HT-29 (cell line): ENCODE results near the gene CEP104. TPM values are rescaled to one million over a fixed set of nuclear protein-coding genes. Genes with fewer than 3 reads are reported as not detected.
"Not testable (repeated sequence)": the region's sequence is repeated elsewhere in the genome, so short reads cannot be mapped to it uniquely, and the experiment has no call there.

Source experiments
- DNase-seq: peaks from one replicate; pipeline ENCODE4 v3.0.0-alpha.2; 2015; ENCODE audit warnings: low spot score
- total RNA-seq: library from RNA; depleted of rRNA; stranded (reverse); fragments of >200 nt; shearing (Covaris generic); gene quantifications from 2 replicates; pipeline ENCODE4 v1.2.3, GENCODE V29; 2014

CEP104 gene
- total RNA-seq, 1 experiment from 2014 or later = 22.7 TPM

- no peak for DNase-seq
Measured at GRCh38 chr1:3827813-3828307, 29.2 kb downstream of the CEP104 start.

DNA sequence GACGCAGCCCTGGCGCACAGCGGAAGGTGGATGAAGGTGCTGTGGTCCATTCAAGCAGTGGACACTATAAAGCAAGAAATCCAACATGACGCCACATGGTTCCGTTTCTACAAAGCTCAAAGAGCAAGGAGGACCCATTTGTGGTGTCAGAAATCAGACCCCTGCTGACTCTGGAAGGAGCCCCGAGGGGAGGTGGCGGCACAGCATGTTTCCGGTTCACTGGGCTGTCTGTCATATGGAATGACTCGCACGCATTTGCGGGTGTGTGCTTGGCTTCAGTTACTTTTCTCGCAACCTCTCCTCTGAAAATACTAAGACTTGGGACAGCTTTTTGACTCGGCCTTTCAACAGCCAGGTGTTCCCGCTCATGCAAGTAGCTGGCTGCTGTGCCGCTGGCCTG lies 31.7 kb downstream of the CEP104 start:
- DNase-seq = no peak

GRCh38 chr1:3824650-3825049 lies 32.4 kb downstream of the CEP104 start:
- DNase-seq = no peak

DNA sequence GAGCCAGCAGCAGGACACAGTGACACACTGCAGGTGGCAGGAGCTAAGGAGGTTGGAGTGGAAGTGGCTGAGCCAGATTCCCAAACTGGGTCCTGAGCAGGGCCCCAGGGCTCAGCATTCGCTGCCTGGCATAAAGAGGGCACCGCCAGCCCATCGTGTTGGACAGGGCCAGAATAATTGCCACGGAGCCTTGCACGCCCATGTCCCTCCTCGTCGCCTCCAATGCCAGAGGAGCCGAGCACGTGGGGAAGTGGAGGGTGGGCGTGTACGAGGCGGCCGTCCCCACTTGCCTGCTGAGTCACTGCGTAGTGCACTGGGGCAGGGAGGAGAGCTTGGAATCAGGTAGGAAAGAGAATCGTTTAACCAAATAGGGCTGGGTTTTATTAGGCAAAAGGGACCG lies 34.6 kb downstream of the CEP104 start:
- no peak for DNase-seq

DNA sequence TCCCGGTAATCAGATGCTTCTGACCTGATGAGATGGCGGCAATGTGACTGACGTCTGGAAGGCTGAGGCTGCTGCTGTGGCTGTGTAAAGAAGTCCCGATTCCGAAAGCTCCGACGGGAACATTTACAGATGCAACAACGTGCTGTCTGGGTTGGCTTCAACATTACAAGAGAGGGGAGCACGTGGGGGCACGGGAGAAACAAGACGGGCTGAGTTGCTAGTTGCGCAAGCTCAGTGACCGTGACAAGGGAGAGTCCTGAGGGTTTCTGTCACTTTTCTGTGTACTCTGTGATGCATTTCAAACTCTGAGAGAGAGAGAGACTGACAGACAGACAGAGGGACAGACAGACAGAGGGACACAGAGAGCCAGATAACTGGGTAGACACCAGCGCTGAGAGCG lies 35.1 kb downstream of the CEP104 start:
- DNase-seq = no peak

- no peak for DNase-seq
Measured at GRCh38 chr1:3821447-3821846, 35.6 kb downstream of the CEP104 start.

DNA sequence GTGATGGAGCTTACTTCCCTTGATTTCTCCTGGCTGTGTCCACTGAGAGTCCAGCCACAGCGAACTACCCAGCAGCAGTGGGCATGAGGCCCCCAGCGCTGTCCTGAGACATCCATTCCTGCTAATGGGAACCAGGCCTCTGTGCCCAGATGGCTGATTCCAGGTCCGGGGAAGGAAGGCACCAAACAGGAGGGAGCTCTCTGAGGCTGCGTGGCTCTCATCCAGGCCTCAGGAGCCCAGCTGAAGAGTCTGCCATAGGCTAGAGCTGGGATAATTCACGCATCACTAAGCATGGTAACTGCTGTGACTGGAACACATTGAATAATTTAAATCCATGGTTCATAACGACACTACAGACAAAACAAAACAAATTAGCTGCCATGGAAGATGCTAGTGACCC lies 36.0 kb downstream of the CEP104 start:
- DNase-seq = no peak

- no peak for DNase-seq
Measured at GRCh38 chr1:3820316-3820715, 36.7 kb downstream of the CEP104 start.

DNA sequence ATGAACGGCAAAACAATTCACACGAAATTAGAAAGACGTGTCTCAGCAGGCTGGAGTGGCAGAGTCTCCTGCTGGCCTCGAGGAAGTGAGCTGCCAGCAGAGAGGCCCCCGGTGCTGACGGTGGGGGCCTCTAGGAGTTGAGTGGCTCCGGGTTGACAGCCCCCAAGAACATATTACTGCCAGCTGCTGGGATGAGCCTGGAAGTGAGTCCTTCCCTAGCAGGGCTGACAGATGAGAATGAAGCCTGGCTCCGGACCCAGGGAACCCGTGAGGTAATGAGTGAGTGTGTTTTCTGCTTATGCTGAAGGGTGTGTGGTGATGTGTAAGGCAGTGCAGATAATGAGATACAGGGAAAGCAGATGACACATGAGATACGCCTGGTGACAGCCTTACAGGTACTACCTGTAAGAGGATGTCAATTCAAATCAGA lies 37.2 kb downstream of the CEP104 start:
- DNase-seq = no peak

- no peak for DNase-seq
Measured at GRCh38 chr1:3817821-3818597, 39.0 kb downstream of the CEP104 start.

GRCh38 chr1:3817138-3817740 lies 39.8 kb downstream of the CEP104 start:
- DNase-seq = no peak

DNA sequence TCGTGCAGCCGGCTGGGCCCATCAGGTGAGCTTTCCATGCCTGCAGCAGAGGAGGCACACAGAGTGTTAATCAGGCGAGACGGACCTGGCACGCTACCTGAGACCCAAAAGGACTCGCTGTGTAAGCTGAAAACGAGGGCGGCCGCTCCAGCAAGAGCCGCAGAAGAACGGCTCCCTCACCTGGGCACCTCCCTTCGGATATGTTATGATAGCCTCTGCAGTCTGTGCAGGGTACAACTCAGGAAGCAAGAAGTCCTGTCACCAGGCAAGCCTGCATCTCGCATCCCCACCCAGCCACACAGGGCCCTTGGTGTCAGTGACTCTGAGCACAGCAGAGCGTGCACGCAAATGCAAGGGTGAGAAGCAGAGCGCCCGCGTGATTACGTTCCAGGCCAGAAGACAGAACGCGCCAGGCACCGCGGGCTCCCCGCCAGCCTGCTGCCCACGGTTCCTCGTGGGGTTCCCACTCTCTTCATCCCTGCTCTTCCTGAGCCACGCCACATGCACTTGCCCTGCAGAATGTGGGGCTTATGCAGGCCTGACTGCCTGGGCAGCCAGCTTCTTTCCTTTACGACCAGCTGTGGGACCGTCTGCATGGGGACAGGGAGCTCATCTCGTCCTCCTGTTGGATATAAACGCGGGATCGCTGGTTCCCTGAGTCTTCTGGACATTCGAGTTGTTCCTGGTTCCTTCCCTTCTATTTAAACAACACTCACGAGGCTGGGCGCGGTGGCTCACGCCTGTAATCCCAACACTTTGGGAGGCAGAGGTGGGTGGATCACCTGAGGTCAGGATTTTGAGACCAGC lies 40.5 kb downstream of the CEP104 start:
- DNase-seq = no peak

DNA sequence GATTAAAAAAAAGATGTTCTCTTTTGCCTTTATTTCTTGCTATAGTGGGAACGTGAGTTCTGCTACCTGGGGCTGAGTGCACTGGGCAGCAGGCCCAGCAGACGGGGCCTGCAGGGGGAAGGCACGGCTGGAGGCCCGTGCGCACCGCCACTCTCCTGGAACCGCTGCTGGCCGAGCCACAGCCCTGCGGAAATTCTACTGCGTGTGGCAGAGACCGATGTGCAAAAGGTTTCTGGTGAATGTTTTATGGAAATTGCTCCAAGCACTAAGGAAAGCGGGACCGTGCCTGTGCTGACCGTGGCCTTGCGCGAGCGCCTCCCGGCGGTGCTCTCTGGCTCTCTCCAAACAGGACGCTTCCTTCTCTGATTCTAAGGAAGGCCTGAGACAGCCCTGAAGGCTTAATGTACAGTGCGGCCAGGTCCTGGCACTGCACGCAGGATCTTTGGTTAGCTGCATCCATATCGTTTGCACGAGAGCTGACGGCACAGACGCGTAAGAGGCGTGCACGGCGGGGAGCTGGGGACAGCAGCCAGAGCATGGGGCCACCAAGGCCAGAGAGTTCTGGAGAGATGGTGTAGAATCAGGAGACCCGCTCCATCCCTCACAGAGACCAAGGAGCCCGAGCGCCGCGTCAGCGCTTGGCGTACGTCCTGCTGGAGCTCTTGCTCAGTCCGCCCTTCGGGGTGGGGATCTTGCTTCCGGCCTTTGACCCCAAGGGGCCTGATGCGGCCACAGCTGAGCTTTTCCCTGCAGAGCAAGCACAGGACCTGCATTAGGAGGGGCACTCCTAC lies 42.0 kb downstream of the CEP104 start:
- DNase-seq = no peak

DNA sequence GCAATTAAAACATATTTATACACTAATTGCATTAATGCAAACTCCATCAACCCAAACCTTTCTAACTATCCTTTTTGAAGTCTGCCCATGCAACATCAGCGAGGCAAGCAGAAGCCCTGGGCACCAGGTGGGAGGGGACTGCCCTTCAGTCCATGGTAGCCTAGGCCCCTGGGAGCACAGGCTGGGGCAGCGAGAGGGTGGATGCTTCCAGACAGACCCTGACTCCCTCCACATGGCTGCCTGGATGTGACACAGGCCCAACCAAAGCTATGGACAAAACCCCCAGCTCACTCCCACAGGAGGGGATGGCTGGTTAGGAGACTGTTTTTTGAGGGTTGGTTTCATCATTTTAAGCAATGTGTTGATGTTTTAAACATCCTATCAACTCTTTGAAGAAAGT lies 42.9 kb downstream of the CEP104 start:
- no peak for DNase-seq

- no peak for DNase-seq
Measured at GRCh38 chr1:3811595-3811911, 45.5 kb downstream of the CEP104 start.

- DNase-seq = not testable (repeated sequence)
Measured at GRCh38 chr1:3810149-3810761, 46.8 kb downstream of the CEP104 start.

- DNase-seq = no peak
Measured at GRCh38 chr1:3809680-3810079, 47.3 kb downstream of the CEP104 start.

DNA sequence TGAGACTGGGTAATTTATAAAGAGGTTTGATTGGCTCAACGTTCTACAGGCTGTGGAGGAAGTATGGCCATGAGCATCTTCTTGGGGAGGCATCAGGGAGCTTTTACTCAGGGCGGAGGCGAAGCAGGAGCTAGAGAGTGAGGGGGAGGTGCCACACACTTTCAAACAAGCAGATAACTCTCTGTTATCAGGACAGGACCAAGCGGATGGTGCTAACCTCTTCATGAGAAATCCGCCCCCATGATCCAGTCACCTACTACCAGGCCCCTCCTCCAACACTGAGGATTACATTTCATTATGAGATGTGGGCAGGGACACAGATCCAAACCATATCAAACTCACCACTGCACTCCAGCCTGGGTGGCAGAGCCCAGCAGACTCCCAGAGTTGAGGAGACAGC lies 49.2 kb downstream of the CEP104 start:
- DNase-seq = no peak

- DNase-seq = no peak
Measured at GRCh38 chr1:3805038-3805437, 52.0 kb downstream of the CEP104 start.

- not testable (repeated sequence) for DNase-seq
Measured at GRCh38 chr1:3804627-3804944, 52.4 kb downstream of the CEP104 start.

- no peak for DNase-seq
Measured at GRCh38 chr1:3803905-3804626, 52.9 kb downstream of the CEP104 start.
